ENCODE results near the gene KRT2.

DNA sequence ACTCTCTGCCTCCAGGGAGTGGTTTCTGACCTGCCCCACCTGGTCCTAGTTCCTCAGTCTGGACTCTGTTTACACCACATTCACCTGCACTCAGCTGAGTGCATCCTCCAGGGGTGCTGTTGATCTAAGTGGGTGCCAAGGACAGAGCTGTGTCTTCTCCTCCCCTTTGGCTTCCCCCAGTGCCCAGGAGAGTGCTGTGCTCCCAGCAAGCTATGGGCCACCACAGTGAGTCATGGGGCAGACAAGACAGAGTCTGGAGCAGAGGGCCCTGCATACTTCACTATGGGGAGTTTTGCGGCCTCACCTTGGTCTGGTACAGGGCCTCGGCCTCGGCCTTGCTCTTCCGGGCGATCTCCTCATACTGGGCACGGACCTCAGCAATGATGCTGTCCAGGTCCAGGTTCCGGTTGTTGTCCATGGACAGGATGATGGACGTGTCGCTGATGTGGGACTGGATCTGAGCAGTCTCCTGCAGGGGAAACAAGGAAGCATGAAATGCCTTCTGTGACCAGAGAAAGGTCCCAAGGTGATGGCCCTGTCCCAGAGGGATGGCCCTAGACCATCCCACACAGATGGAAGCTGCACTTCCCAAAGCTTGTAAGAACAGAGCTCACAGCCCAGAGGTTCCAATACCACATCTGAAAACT lies 38.5 kb downstream of the KRT2 start:
- TF ChIP-seq, protein P1, sequence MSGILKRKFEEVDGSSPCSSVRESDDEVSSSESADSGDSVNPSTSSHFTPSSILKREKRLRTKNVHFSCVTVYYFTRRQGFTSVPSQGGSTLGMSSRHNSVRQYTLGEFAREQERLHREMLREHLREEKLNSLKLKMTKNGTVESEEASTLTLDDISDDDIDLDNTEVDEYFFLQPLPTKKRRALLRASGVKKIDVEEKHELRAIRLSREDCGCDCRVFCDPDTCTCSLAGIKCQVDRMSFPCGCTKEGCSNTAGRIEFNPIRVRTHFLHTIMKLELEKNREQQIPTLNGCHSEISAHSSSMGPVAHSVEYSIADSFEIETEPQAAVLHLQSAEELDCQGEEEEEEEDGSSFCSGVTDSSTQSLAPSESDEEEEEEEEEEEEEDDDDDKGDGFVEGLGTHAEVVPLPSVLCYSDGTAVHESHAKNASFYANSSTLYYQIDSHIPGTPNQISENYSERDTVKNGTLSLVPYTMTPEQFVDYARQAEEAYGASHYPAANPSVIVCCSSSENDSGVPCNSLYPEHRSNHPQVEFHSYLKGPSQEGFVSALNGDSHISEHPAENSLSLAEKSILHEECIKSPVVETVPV (CRISPR knock-in tag; IDR thresholded peaks at IDR 0.05), result no peak
- TF ChIP-seq ZFP3 (CRISPR knock-in tag; IDR thresholded peaks at IDR 0.05), result no peak
- no peak for TF ChIP-seq RARB (CRISPR knock-in tag; IDR thresholded peaks at IDR 0.05)
- TF ChIP-seq ZFP30 (CRISPR knock-in tag; IDR thresholded peaks at IDR 0.05), result no peak
- no peak for TF ChIP-seq OSR1 (CRISPR knock-in tag; IDR thresholded peaks at IDR 0.05)
- no peak for TF ChIP-seq SNAI2 (CRISPR knock-in tag; IDR thresholded peaks at IDR 0.05)
- TF ChIP-seq ZC3H10 (CRISPR knock-in tag; IDR thresholded peaks at IDR 0.05), result no peak
- TF ChIP-seq, protein P2, sequence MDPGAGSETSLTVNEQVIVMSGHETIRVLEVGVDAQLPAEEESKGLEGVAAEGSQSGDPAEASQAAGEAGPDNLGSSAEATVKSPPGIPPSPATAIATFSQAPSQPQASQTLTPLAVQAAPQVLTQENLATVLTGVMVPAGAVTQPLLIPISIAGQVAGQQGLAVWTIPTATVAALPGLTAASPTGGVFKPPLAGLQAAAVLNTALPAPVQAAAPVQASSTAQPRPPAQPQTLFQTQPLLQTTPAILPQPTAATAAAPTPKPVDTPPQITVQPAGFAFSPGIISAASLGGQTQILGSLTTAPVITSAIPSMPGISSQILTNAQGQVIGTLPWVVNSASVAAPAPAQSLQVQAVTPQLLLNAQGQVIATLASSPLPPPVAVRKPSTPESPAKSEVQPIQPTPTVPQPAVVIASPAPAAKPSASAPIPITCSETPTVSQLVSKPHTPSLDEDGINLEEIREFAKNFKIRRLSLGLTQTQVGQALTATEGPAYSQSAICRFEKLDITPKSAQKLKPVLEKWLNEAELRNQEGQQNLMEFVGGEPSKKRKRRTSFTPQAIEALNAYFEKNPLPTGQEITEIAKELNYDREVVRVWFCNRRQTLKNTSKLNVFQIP (CRISPR knock-in tag; IDR thresholded peaks at IDR 0.05; ENCODE audit: borderline replicate concordance, low read depth), result no peak
- TF ChIP-seq, protein P3, sequence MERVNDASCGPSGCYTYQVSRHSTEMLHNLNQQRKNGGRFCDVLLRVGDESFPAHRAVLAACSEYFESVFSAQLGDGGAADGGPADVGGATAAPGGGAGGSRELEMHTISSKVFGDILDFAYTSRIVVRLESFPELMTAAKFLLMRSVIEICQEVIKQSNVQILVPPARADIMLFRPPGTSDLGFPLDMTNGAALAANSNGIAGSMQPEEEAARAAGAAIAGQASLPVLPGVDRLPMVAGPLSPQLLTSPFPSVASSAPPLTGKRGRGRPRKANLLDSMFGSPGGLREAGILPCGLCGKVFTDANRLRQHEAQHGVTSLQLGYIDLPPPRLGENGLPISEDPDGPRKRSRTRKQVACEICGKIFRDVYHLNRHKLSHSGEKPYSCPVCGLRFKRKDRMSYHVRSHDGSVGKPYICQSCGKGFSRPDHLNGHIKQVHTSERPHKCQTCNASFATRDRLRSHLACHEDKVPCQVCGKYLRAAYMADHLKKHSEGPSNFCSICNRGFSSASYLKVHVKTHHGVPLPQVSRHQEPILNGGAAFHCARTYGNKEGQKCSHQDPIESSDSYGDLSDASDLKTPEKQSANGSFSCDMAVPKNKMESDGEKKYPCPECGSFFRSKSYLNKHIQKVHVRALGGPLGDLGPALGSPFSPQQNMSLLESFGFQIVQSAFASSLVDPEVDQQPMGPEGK (CRISPR knock-in tag; IDR thresholded peaks at IDR 0.05; ENCODE audit: borderline replicate concordance), result no peak
- TF ChIP-seq, protein P4, sequence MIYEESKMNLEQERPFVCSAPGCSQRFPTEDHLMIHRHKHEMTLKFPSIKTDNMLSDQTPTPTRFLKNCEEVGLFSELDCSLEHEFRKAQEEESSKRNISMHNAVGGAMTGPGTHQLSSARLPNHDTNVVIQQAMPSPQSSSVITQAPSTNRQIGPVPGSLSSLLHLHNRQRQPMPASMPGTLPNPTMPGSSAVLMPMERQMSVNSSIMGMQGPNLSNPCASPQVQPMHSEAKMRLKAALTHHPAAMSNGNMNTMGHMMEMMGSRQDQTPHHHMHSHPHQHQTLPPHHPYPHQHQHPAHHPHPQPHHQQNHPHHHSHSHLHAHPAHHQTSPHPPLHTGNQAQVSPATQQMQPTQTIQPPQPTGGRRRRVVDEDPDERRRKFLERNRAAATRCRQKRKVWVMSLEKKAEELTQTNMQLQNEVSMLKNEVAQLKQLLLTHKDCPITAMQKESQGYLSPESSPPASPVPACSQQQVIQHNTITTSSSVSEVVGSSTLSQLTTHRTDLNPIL (CRISPR knock-in tag; IDR thresholded peaks at IDR 0.05; ENCODE audit: low read depth), result no peak
